ENCODE measurements around the gene SCARB2.
A peak's percentile ranks its signal among the peaks of the same experiment; 100 is the strongest.

SCARB2 gene

GRCh38 chr4:76197971-76198410 is 15.6 kb downstream of the SCARB2 start:
- peak; percentile 50 to 85 for DNase-seq

GRCh38 chr4:76197031-76197743 is 16.4 kb downstream of the SCARB2 start:
- peak in 1 of 2 experiments; percentile 11 for DNase-seq

DNA sequence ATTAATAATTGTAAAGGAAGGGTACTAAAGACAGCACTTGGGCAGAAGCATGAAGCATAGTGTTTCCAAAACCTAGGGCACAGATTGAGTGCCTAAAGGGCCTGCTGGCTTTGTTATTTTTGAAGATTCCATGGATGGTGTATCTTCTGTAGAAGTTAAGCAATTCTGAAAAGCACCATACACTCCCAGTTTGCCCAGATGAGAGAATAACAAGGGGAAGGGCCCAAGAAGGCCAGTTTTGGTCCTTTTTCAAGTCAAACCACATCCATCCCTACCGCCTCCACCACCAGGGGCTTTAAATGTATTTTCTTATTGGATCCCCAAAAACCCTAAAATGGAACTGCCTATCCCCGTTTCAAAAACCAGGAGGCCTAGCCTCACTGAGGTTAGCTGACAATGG is 17.2 kb downstream of the SCARB2 start:
- no peak for DNase-seq

- DNase-seq = no peak
Measured at GRCh38 chr4:76195326-76195725, 18.3 kb downstream of the SCARB2 start.

- no peak for DNase-seq
Measured at GRCh38 chr4:76194325-76194724, 19.3 kb downstream of the SCARB2 start.

DNA sequence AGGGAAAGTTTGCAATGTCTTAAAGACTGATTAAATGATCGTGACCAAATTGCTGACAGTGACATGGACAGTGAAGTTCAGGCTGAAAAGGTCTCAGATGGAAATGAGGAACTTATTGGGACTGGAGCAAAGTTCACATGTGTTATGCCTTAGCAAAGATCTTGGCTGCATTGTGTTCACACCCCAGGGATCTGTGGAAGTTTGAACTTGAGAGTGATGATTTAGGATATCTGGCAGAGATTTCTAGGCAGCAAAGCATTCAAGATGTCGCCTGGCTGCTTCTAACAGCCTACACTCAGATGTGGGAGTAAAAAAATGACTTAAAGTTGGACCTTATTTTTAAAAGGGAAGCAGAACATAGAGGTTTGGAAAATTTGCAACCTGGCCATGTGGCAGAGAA is 21.4 kb downstream of the SCARB2 start:
- no peak for DNase-seq

GRCh38 chr4:76188557-76188956 is 25.1 kb downstream of the SCARB2 start:
- DNase-seq = no peak

- no peak for DNase-seq
Measured at GRCh38 chr4:76188149-76188548, 25.5 kb downstream of the SCARB2 start.

- DNase-seq = no peak
Measured at GRCh38 chr4:76187152-76187551, 26.5 kb downstream of the SCARB2 start.

- no peak for DNase-seq
Measured at GRCh38 chr4:76182463-76182862, 31.2 kb downstream of the SCARB2 start.

DNA sequence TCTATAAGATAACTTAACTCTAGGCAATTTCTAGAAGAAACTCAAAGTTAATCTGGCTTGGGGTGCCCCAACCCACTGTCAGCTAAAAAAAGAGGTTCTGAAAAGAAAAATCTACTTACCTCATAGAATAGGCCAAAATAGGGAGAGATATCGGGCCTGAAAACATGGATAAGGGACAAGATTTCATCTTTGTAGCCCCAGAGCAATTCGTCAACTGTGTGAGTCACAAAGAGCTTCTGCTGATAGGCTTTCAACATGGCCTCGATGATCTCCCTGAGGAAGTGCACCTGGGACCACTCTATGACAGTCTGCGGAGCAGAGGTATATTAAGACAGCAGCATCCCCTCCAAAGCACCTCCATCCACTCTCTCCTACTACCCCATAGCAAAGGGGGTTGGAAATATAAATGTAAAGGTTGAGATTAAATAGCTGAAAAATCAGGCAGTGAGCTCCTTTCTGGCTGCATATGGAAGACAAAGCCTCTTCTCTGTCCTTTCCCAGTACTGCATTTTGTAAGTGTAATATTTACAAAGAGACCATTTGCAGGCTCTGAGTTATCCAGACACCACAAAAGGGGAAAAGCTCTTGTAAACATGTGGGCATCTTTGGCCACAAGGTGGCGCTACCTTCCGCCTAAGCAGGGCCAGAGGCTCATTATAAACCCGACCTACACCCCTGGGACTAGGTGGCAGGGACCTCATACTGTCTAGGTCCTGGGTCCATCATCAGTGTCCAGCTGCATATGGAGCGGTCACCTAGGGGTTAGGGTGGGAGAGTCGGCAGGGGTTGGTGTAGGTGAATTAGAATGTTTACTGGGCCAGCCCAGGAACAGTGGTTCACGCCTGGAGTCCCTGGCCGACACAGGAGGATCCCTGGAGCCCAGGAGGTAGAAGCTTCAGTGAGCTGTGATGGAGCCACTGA is 34.0 kb downstream of the SCARB2 start:
- peak; percentile 70 to 73 for DNase-seq

GRCh38 chr4:76178296-76178695 is 35.3 kb downstream of the SCARB2 start:
- DNase-seq = no peak

DNA sequence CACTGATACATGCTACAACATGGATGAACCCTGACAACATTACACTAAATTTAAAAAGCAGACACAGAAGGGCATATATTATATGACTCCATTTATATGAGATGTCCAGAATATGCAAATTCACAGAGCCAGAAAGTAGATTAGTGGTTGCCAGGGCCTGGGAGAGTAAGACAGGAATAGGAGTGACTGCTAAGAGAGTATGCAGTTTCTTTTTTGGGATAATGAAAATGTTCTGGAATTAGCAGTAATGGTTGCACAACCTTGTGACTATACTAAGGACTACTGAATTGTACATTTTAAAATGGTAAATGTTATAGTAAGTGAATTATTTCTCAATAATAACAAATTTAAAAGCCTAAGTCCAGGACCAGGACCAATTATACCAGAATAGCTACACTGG is 35.9 kb downstream of the SCARB2 start:
- DNase-seq = no peak

- no peak for DNase-seq
Measured at GRCh38 chr4:76175336-76175735, 38.3 kb downstream of the SCARB2 start.

DNA sequence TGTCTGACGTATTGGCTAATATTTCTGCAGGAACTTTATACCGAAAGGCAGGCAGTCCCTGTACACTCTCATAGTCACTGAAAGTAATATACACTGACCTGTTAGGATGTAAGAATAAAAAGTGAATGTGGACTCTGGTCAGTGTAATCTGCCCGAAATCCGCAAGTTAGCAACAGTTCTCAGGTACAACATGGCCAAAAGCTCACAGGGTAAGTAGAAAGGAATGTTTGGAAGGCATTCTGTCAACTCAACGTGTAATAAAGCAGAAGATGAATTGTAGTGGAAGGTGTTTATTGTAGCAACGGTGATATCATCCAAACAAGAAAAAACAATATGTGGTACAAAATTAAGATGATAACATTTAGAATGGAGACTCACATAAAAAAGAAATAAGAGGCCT is 39.4 kb downstream of the SCARB2 start:
- DNase-seq = no peak

GRCh38 chr4:76168688-76169087 is 44.9 kb downstream of the SCARB2 start:
- DNase-seq = no peak

DNA sequence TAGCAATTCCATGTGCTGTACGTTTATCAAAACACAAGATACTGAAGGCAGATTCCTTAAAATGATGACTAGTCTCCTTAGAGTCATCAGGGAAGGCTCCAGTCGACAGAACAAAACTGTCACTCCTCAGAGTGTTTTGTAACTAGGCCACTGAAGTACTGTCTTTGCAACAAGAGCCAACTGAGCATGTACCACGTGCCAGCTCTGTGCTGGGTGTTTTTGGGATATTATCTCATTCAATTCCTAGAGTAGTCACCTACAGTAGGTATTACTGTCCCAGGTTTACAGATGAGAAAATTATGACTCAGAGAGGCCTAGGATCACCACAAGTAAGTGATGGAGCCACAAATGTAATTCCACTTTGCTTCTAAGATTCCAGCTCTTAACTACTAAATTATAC is 47.1 kb downstream of the SCARB2 start:
- no peak for DNase-seq

DNA sequence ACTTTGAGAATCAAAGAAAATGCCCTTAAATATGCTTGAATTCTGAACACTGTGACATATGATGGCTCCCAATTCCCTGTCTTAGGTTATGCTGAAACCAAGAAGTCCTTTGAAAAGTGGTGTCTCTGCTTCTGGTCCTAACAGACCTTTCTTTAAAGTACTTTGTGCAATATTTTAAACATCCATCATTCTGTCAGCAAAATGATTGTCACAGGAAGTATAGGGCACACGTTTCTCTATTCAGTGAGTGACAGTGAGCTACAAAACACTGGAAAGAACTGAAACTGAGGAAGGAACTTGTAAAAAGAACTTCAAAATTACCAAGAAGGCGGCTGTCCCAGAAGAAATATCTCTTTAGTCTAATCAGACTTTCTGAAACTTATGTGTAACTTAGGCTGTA is 53.3 kb downstream of the SCARB2 start:
- DNase-seq = no peak

DNA sequence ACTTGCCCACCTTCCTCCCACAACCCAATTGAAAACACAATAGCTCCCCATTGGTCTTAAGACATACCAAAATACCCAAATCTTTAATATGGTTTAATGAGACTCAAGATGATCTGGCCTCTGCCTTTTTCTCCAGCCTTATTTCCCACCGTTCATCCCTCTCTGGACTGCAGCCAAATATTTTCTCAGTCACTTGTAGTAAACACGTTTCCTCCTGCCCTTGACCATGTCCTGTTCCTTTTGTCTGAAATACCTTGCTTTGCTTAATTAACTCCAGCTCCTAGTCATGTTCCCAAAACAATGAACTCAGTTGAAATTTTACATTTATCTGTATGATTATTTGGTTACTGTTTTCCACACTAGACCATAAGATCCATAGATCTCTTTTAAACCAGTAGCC is 57.0 kb downstream of the SCARB2 start:
- DNase-seq = no peak

DNA sequence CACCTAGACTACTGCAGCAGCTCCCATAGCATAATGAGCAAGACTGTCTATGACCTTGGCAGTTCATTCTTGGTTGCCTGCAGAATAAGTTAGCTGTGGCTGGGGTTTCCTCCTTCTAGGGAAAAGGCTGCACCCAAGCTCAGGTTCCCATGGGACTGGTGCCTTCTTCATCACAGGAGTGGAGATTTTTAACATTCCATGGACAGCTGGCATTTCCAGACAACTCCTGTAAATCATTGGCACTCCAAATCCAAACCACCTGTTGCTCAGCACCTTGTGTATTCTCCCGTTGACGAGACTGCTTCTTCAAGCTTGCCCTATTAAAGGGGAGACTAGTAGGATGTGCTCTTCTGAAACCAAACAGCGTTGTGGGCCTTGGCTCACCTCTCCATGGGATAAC is 57.6 kb downstream of the SCARB2 start:
- no peak for DNase-seq

DNA sequence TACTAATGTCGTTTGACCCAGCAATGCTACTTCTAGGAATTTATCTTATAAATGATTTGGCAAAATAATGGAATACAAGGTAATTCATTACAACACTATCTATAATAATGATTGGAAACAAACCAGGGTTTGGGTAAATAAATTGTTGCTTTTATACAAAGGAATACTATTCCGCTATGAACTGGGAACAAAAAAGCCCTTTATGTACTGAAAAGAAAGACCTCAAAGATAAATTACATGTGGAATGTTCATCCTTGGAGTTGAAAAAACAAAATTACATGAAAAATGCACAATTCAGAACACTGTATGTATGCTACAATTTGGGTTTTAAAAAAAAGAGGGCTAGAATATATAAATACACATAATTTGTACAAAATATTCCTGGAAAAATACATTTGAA is 60.3 kb downstream of the SCARB2 start:
- DNase-seq = no peak

DNA sequence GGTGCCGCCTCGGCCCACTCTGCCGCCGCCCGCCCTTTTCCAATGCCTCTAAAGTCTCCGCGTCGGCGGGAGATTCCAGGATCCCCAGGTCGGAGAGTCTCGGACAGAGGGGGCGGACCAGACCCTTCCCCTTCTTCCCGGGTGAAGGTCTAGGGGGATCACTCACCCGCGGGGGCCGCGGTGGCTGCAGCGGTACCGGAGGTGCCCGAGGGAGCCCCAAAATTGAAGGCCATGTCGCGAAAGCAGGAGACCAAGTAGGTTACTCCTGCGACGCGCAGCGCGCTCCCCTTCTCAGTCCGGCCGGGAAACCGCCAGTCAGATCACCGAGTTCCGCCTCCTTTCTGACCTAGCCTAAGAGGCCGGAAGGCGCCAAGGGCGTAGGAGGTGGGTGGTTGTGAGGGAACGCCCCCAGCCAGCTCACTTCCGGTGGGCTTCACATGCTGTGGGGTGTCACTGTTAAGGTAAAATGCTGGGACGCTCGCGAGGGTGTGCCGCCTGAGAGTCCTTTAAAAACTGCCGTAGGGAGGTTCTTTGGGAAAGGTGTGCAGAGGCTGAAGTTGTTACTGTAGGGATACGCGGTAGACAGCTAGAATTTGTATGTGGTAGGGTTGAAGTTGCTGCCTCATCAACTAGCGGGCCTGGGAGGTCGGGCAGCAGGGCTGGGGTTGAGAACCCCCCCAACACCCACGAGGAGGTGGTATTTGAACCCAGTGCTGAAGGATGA is 65.3 kb downstream of the SCARB2 start, which contains the start of gene NUP54:
Gene NUP54 (minus strand): TSS at position 256 of the 724 bp plus-strand sequence. CDS start 23 bp downstream, at position 233.
- DNase-seq = peak; percentile 86 to 92

DNA sequence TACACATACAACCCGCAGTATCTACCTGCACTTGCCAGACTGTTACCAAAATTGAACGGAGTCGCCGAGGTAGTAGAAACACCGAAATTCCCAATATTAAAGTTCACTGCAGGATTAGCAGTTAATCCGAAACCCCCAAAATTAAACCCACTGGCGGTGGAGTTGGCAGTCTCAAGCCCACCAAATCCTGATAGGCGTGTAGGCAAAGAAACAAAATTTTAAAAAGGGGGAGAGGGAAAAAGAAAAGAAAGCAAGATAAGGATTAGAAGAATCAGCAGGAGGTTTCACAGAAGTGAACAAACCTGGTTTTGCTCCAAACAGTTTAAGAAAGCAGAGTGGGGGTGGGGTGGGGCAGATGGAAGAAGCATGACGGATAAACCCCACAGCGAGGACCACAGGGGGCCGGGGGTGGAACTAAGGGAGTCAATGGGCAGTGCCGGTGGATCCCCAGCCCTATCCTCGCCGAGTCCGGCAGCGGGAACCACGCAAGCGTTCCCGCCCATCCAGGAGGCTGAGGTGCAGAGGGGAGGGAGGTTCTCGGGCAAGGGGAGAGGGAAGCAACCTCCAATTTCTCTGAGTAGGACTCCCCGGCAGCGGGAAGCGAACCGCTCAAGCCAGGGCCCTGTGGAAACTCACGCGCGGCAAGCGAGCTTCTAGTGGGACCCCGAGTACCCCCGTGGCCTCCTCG is 66.0 kb downstream of the SCARB2 start:
- peak; percentile 77 to 87 for DNase-seq
